Spleen (tissue), 11 donors: ENCODE data around the gene MICAL2. TPM values are rescaled to one million over a fixed set of nuclear protein-coding genes. Genes with fewer than 3 reads are reported as not detected.

Source experiments
- DNase-seq: peaks from one replicate; pipeline ENCODE4 v3.0.0-alpha.2; 2020
- H3K27ac ChIP-seq, 8 donors: fragments of 200-600 bp; sonication (generic) in 7 of 8; 1 replicate in 4 of 8; 2 replicates in 4 of 8; pipeline versions ENCODE4 v1.5.0 to v1.8.0; 2016 to 2021; ENCODE audit warnings: inconsistent platforms in 4 of 8, mild to moderate bottlenecking in 4 of 8, moderate library complexity in 1 of 8
- H3K27me3 ChIP-seq, 7 donors: fragments of 200-600 bp; sonication (generic) in 6 of 7; replicated peaks in 1 of 7; 1 replicate in 4 of 7; 2 replicates in 3 of 7; pipeline versions ENCODE4 v1.5.0 to v1.8.0; 2016 to 2021; ENCODE audit warnings: inconsistent platforms in 3 of 7, mild to moderate bottlenecking in 1 of 7
- H3K36me3 ChIP-seq, 6 donors: fragments of 200-600 bp; sonication (generic) in 5 of 6; 1 replicate in 4 of 6; 2 replicates in 2 of 6; pipeline versions ENCODE4 v1.5.0 to v1.8.0; 2016 to 2021; ENCODE audit warnings: inconsistent platforms in 2 of 6
- H3K4me1 ChIP-seq, 6 donors: fragments of 200-600 bp; sonication (generic) in 5 of 6; 1 replicate in 3 of 6; 2 replicates in 3 of 6; pipeline versions ENCODE4 v1.5.0 to v1.8.0; 2016 to 2021; ENCODE audit warnings: inconsistent platforms in 3 of 6
- H3K4me3 ChIP-seq, 8 donors: fragments of 200-600 bp; sonication (generic) in 7 of 8; 1 replicate in 4 of 8; 2 replicates in 4 of 8; pipeline versions ENCODE4 v1.5.0 to v1.8.0; 2016 to 2021; ENCODE audit warnings: inconsistent platforms in 4 of 8, mild to moderate bottlenecking in 4 of 8, moderate library complexity in 2 of 8
- H3K9me3 ChIP-seq, 8 donors: fragments of 200-600 bp; sonication (generic) in 7 of 8; 1 replicate in 4 of 8; 2 replicates in 4 of 8; pipeline versions ENCODE4 v1.5.0 to v1.8.0; 2016 to 2021; ENCODE audit warnings: inconsistent platforms in 4 of 8
- CTCF ChIP-seq, 11 experiments: fragments of 200-600 bp in 7 of 11; fragments of 450-650 bp in 4 of 11; sonication (generic) in 4 of 11; IDR thresholded peaks in 8 of 11; conservative IDR thresholded peaks in 3 of 11; 1 replicate in 7 of 11; 2 replicates in 4 of 11; pipeline versions ENCODE4 v1.4.0 to v1.8.0; 2016 to 2021; ENCODE audit warnings: antibody characterized with exemption in 11 of 11, inconsistent platforms in 4 of 11, mild to moderate bottlenecking in 1 of 11
- POLR2A ChIP-seq, 3 donors: fragments of 450-650 bp; IDR thresholded peaks; one replicate each; pipeline ENCODE4 v1.5.1; 2017; ENCODE audit warnings: antibody characterized with exemption in 3 of 3, mild to moderate bottlenecking in 1 of 3
- POLR2AphosphoS5 ChIP-seq, 3 donors: sonication (generic); formaldehyde crosslinking; IDR thresholded peaks; one replicate each; pipeline ENCODE4 v1.5.1; 2017; ENCODE audit warnings: antibody characterized with exemption in 3 of 3
- WGBS, 5 donors: extraction: QIAGEN DNeasy Blood & Tissue Kit in 3 of 5; methylation state at CpG; one replicate each; pipeline versions ENCODE4 v1.1.5 to v1.1.7; 2013 to 2018; 5-methylcytosine and 5-hydroxymethylcytosine counted together
- intact Hi-C: fragments of 100-400 bp; cut with DNase I; formaldehyde crosslinking; loops from one replicate; pipeline ENCODE4 v1.15.0; 2023; ENCODE audit warnings: low total_unique reads
- polyA plus RNA-seq, 3 donors: library from polyadenylated mRNA; stranded (reverse); fragments of 200-250 nt; gene quantifications; one replicate each; pipeline ENCODE4 v1.2.1, GENCODE V29; 2013
- total RNA-seq, 7 donors: library from RNA; depleted of rRNA in 3 of 7; stranded (reverse); fragments of >200 nt in 3 of 7; fragmentation: NEBNext Ultra II Directional in 4 of 7; extraction: Animal tissue kit (Norgen Biotek cat#: 25700) in 4 of 7; gene quantifications; one replicate each; pipeline versions ENCODE4 v1.1.0 to v1.2.1, GENCODE V29; 2016 to 2021
- donor health status: healthy with polysubstance abuse.
- donor health status: DM: no; HTN: no; CAD: no; lungs with moderate emphysema.
- donor health status: DM: no; HTN: no; CAD: no.
- donor health status: Bipolar disorder and iron deficiency.
- donor health status: healthy.
- donor health status: DM: no; HTN: no; CAD: no.
- donor health status: DM: yes; HTN: yes; CAD: no.

MICAL2 gene
- total and polyA plus RNA-seq, 10 donors: 1.9 to 50.8 (median 32.3) TPM

- Histone ChIP-seq H3K36me3 (no peaks in the 10 kb centered on the region), H3K4me3 (no peak overlapping the region), H3K27ac (peak overlapping the region in 7 of 8 donors; percentile 56 to 83 (median 70)), H3K27me3 (no peaks in the 10 kb centered on the region), H3K4me1 (peaks cover 24 to 65% (median 57%) of the 10 kb centered on the region in 6 donors), H3K9me3 (peaks cover 0 to 4% (median 0%) of the 10 kb centered on the region in 8 donors)
- 23 to 54% (median 44%) methylated on average over 3 of the region's 3 CpGs for WGBS, 5 donors
- DNase-seq: no peak
- intact Hi-C loops: no loop called here
- no peak for TF ChIP-seq CTCF (IDR thresholded peaks at IDR 0.05 in 8 of 11, conservative IDR thresholded peaks at IDR 0.05 in 3 of 11)
- no peak for TF ChIP-seq POLR2AphosphoS5 (IDR thresholded peaks at IDR 0.05)
- TF ChIP-seq POLR2A (IDR thresholded peaks at IDR 0.05): no peak
These were observed 23.9 kb upstream of the MICAL2 start for GRCh38 chr11:12086271-12087074.

GRCh38 chr11:12087075-12088004, 23.1 kb upstream of the MICAL2 start:
- WGBS, 5 donors: 53 to 62% (median 57%) methylated on average over 7 of the region's 7 CpGs
- H3K4me3 ChIP-seq: peak overlapping the region in 1 of 8 donors; percentile 16
- peaks cover 24 to 71% (median 58%) of the 10 kb centered on the region in 6 donors for H3K4me1 ChIP-seq
- H3K9me3 ChIP-seq: peaks cover 0 to 4% (median 0%) of the 10 kb centered on the region in 8 donors
- H3K27me3 ChIP-seq: no peaks in the 10 kb centered on the region
- peak in 1 of 3 donors; percentile 17 for TF ChIP-seq POLR2AphosphoS5 (IDR thresholded peaks at IDR 0.05)
- TF ChIP-seq CTCF (IDR thresholded peaks at IDR 0.05 in 8 of 11, conservative IDR thresholded peaks at IDR 0.05 in 3 of 11): peak in 4 of 11 experiments; percentile 15 to 28 (median 24)
- no peak for TF ChIP-seq POLR2A (IDR thresholded peaks at IDR 0.05)
- intact Hi-C loops: no loop called here
- no peaks in the 10 kb centered on the region for H3K36me3 ChIP-seq
- peak; percentile 79 for DNase-seq
- peak overlapping the region in 7 of 8 donors; percentile 56 to 83 (median 70) for H3K27ac ChIP-seq

- Histone ChIP-seq H3K36me3 (no peaks in the 10 kb centered on the region), H3K9me3 (peaks cover 0 to 4% (median 0%) of the 10 kb centered on the region in 8 donors), H3K27me3 (no peaks in the 10 kb centered on the region), H3K4me1 (peaks cover 24 to 71% (median 58%) of the 10 kb centered on the region in 6 donors), H3K4me3 (no peak overlapping the region), H3K27ac (peak overlapping the region in 7 of 8 donors; percentile 56 to 83 (median 70))
- no peak for TF ChIP-seq POLR2A (IDR thresholded peaks at IDR 0.05)
- no peak for TF ChIP-seq CTCF (IDR thresholded peaks at IDR 0.05 in 8 of 11, conservative IDR thresholded peaks at IDR 0.05 in 3 of 11)
- TF ChIP-seq POLR2AphosphoS5 (IDR thresholded peaks at IDR 0.05): no peak
- intact Hi-C loops: no loop called here
- DNase-seq: no peak
- WGBS, 5 donors: 56 to 67% (median 64%) methylated on average over 7 of the region's 7 CpGs
These were observed 22.3 kb upstream of the MICAL2 start for GRCh38 chr11:12088047-12088481.
